Endothelial cell of umbilical vein (primary cell): ENCODE data around the gene OAF. TPM values are rescaled to one million over a fixed set of nuclear protein-coding genes. Genes with fewer than 3 reads are reported as not detected.

ENCODE experiments used
- BruUV-seq: library from RNA; stranded (reverse); fragments of 400-500 nt; replicated peaks from 2 replicates; lab custom pipeline; 2021; lab: Mats Ljungman, UMichigan
- CTCF ChIA-PET: fragments of 300-600, 350-600 bp; sonication (Branson Sonifier 250); formaldehyde crosslinking; loops from one replicate; lab custom pipeline; 2021; ENCODE audit warnings: antibody characterized with exemption, inconsistent platforms; lab: Charles Lee
- POLR2A ChIA-PET: fragments of 300-600, 350-600 bp; sonication (Branson Sonifier 250); formaldehyde crosslinking; loops from one replicate; lab custom pipeline; 2021; ENCODE audit warnings: antibody characterized with exemption, inconsistent platforms; lab: Charles Lee
- DNase-seq: peaks from one replicate; pipeline ENCODE4 v3.0.0-alpha.2; 2011; ENCODE audit warnings: low read depth, low spot score
- FAIRE-seq: peaks from 2 replicates; lab custom pipeline; 2011; peaks lifted over from hg19 to GRCh38; lab: Jason Lieb, UNC
- H2AFZ ChIP-seq: 2 replicates; pipeline ENCODE4 v1.6.0; 2012; ENCODE audit warnings: low read depth, low read length, control low read depth, inconsistent platforms
- H3K27ac ChIP-seq: 2 replicates; pipeline ENCODE4 v1.5.1; 2011; ENCODE audit warnings: low read depth, mild to moderate bottlenecking, control low read depth, low read length, moderate library complexity; ENCODE audit not compliant: insufficient read depth
- H3K27me3 ChIP-seq, 2 experiments: 2 replicates each; pipeline versions ENCODE4 v1.6.0 to v1.6.1; 2011; ENCODE audit warnings: low read length in 2 of 2, mixed read lengths in 1 of 2; ENCODE audit not compliant: control insufficient read depth in 2 of 2, insufficient read depth in 2 of 2
- H3K36me3 ChIP-seq, 2 experiments: 2 replicates in 1 of 2; 3 replicates in 1 of 2; pipeline ENCODE4 v1.5.1; 2011; ENCODE audit warnings: low read length in 2 of 2, mild to moderate bottlenecking in 1 of 2, moderate library complexity in 1 of 2; ENCODE audit not compliant: control insufficient read depth in 2 of 2, insufficient read depth in 2 of 2; ENCODE audit errors: extremely low read depth in 1 of 2
- H3K4me1 ChIP-seq: 3 replicates; pipeline ENCODE4 v1.5.1; 2011; ENCODE audit warnings: mild to moderate bottlenecking, low read length; ENCODE audit not compliant: control insufficient read depth, insufficient read depth; ENCODE audit errors: extremely low read depth
- H3K4me2 ChIP-seq: 2 replicates; pipeline ENCODE4 v1.6.1; 2011; ENCODE audit warnings: low read length, control low read depth, mixed read lengths; ENCODE audit not compliant: insufficient read depth
- H3K4me3 ChIP-seq, 3 experiments: fragments of 200-600 bp in 1 of 3; sonication (generic), shearing (Covaris generic) in 1 of 3; replicated peaks in 1 of 3; 2 replicates each; pipeline ENCODE4 v1.5.1; 2011 to 2016; ENCODE audit warnings: control low read depth in 3 of 3, low read length in 3 of 3, mild to moderate bottlenecking in 2 of 3, inconsistent platforms in 1 of 3, low read depth in 1 of 3, moderate library complexity in 1 of 3; ENCODE audit not compliant: insufficient read depth in 1 of 3
- H3K79me2 ChIP-seq: 2 replicates; pipeline ENCODE4 v1.6.0; 2012; ENCODE audit warnings: low read length, inconsistent platforms; ENCODE audit not compliant: control insufficient read depth, insufficient read depth
- H3K9ac ChIP-seq: replicated peaks from 2 replicates; pipeline ENCODE3; 2011; ENCODE audit warnings: low read length, control low read depth; ENCODE audit not compliant: insufficient read depth; ENCODE audit errors: extremely low read depth
- H3K9me1 ChIP-seq: replicated peaks from 3 replicates; pipeline ENCODE4 v1.6.0; 2011; ENCODE audit warnings: mild to moderate bottlenecking, low read length; ENCODE audit not compliant: control insufficient read depth, insufficient read depth; ENCODE audit errors: extremely low read depth
- H3K9me3 ChIP-seq: replicated peaks from 2 replicates; pipeline ENCODE4 v1.5.1; 2012; ENCODE audit warnings: low read length, inconsistent platforms; ENCODE audit not compliant: control insufficient read depth, insufficient read depth
- H4K20me1 ChIP-seq: replicated peaks from 2 replicates; pipeline ENCODE3; 2011; ENCODE audit warnings: mild to moderate bottlenecking, low read length; ENCODE audit not compliant: control insufficient read depth, insufficient read depth; ENCODE audit errors: extremely low read depth
- JUN ChIP-seq: IDR thresholded peaks from 2 replicates; pipeline ENCODE4 v1.6.1; 2011; ENCODE audit warnings: borderline replicate concordance, low read depth; ENCODE audit not compliant: insufficient read length, insufficient read depth
- POLR2A ChIP-seq: IDR thresholded peaks from 2 replicates; pipeline ENCODE4 v1.6.1; 2012; ENCODE audit warnings: low read depth, mild to moderate bottlenecking, control low read depth, low read length
- dilution Hi-C: fragments of 300-500 bp; cut with MboI; formaldehyde crosslinking; loops from one replicate; pipeline ENCODE4 v1.15.0; 2019; ENCODE audit warnings: low sequenced_read_pairs; ENCODE audit not compliant: extremely low pct_ligation_motif_present
- intact Hi-C: fragments of 100-400 bp; cut with micrococcal nuclease; formaldehyde crosslinking; loops from one replicate; pipeline ENCODE4 v1.10.0; 2022
- polyA plus RNA-seq, 4 experiments: library from polyadenylated mRNA; depleted of rRNA in 3 of 4; stranded (reverse) in 3 of 4; unstranded in 1 of 4; fragments of >200 nt; gene quantifications; 2 replicates each; pipeline versions ENCODE4 v1.2.1 to v1.2.3, GENCODE V29; 2011 to 2012; ENCODE audit warnings: missing spikeins in 1 of 4
- total RNA-seq: library from RNA; stranded (reverse); gene quantifications from 2 replicates; pipeline ENCODE4 v1.2.3, GENCODE V29; 2021
- TF ChIP-seq, protein P1 (sequence below), 2 donors: IDR thresholded peaks; 1 replicate in 1 of 2; 2 replicates in 1 of 2; pipeline ENCODE4 v1.5.1; 2011; ENCODE audit warnings: low read length in 2 of 2, mild to moderate bottlenecking in 2 of 2, moderate library complexity in 2 of 2, control low read depth in 1 of 2, inconsistent platforms in 1 of 2, low read depth in 1 of 2; ENCODE audit not compliant: insufficient read depth in 1 of 2; ENCODE audit errors: extremely low read depth in 1 of 2
- TF ChIP-seq, protein P2 (sequence below): IDR thresholded peaks from 2 replicates; pipeline ENCODE4 v1.6.1; 2011; ENCODE audit not compliant: insufficient read depth, insufficient read length

Gene OAF
- total and polyA plus RNA-seq, 2 donors (not counting 3 experiments of a cell fraction or from before 2014, with no cell fraction given) = 32.1 to 33.8 TPM

DNA sequence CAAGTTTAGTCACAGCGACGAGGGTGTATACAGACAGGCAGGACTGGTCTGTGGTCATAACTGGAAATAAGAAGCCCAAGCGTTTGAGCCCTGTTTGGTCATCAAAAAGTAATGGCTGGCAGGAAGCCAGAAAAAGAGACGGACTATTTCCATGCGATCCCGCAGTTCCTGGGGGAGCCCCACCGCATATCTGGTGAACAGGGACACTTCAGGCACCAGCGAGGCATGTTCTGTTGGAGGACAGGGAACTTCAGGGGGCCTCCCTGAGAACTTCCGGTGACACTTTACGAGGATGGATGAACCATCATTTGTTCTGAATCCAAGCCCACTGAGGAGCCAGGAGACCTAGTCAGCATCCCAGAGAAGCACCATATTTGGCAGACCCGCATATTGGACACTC lies 43.2 kb upstream of the OAF start:
- H3K4me3 ChIP-seq = no peak overlapping the region
- no peak overlapping the region for H3K27ac ChIP-seq
- FAIRE-seq (no peak), DNase-seq (no peak)
- H4K20me1 ChIP-seq = no peaks in the 10 kb centered on the region
- dilution Hi-C loops (no loop called here), intact Hi-C loops (loop anchor here (2.0 kb wide), 1 partner anchor 687 kb away; no protein-coding TSS in a partner anchor)
- BruUV-seq = no TSS peak
- peaks cover 22 to 29% of the 10 kb centered on the region in 2 experiments for H3K27me3 ChIP-seq
- H3K4me1 ChIP-seq = peaks cover 7% of the 10 kb centered on the region
- H3K79me2 ChIP-seq = no peaks in the 10 kb centered on the region
- no peak overlapping the region for H3K9ac ChIP-seq
- H3K9me1 ChIP-seq = no peaks in the 10 kb centered on the region
- POLR2A ChIA-PET = no interaction called here
- no peaks in the 10 kb centered on the region for H3K9me3 ChIP-seq
- H2AFZ ChIP-seq = no peak overlapping the region
- TF ChIP-seq, protein P1, sequence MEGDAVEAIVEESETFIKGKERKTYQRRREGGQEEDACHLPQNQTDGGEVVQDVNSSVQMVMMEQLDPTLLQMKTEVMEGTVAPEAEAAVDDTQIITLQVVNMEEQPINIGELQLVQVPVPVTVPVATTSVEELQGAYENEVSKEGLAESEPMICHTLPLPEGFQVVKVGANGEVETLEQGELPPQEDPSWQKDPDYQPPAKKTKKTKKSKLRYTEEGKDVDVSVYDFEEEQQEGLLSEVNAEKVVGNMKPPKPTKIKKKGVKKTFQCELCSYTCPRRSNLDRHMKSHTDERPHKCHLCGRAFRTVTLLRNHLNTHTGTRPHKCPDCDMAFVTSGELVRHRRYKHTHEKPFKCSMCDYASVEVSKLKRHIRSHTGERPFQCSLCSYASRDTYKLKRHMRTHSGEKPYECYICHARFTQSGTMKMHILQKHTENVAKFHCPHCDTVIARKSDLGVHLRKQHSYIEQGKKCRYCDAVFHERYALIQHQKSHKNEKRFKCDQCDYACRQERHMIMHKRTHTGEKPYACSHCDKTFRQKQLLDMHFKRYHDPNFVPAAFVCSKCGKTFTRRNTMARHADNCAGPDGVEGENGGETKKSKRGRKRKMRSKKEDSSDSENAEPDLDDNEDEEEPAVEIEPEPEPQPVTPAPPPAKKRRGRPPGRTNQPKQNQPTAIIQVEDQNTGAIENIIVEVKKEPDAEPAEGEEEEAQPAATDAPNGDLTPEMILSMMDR (IDR thresholded peaks at IDR 0.05; ENCODE audit: extremely low read depth in 1 of 2, insufficient read depth in 1 of 2, low read depth in 1 of 2, low read length in 2 of 2) = no peak
- TF ChIP-seq JUN (no peak), POLR2A (no peak)
- TF ChIP-seq, protein P2, sequence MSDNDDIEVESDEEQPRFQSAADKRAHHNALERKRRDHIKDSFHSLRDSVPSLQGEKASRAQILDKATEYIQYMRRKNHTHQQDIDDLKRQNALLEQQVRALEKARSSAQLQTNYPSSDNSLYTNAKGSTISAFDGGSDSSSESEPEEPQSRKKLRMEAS = no peak
- no peak overlapping the region for H3K4me2 ChIP-seq
- H3K36me3 ChIP-seq = no peaks in the 10 kb centered on the region
- CTCF ChIA-PET = interaction anchor here (0.6 to 8.7 kb wide), 5 partner anchors 13 to 156 kb away, joined by 3 to 217 read pairs (median 36); no protein-coding TSS in a partner anchor
